Osteoblast (primary cell): Measurements from ENCODE around the gene EFNB3. TPM values are rescaled to one million over a fixed set of nuclear protein-coding genes. Genes with fewer than 3 reads are reported as not detected.
A peak's percentile ranks its signal among the peaks of the same experiment; 100 is the strongest.

Source experiments
- DNase-seq: peaks from one replicate; pipeline ENCODE4 v3.0.0; 2011; ENCODE audit warnings: low spot score, mixed read lengths; ENCODE audit not compliant: insufficient read length; ENCODE audit errors: missing footprints
- H2AFZ ChIP-seq: 2 replicates; pipeline ENCODE4 v1.6.0; 2011; ENCODE audit warnings: mild to moderate bottlenecking, low read length
- H3K27ac ChIP-seq: 2 replicates; pipeline ENCODE4 v1.5.1; 2011; ENCODE audit warnings: mild to moderate bottlenecking, low read depth, low read length, moderate library complexity
- H3K27me3 ChIP-seq: 2 replicates; pipeline ENCODE4 v1.6.0; 2012; ENCODE audit warnings: mild to moderate bottlenecking, control low read depth, inconsistent platforms, low read length, moderate library complexity; ENCODE audit not compliant: insufficient read depth
- H3K36me3 ChIP-seq: 2 replicates; pipeline ENCODE4 v1.5.1; 2011; ENCODE audit warnings: mild to moderate bottlenecking, low read length, control low read depth, moderate library complexity; ENCODE audit not compliant: insufficient read depth
- H3K4me1 ChIP-seq: 2 replicates; pipeline ENCODE4 v1.5.1; 2011; ENCODE audit warnings: mild to moderate bottlenecking, low read length, control low read depth, moderate library complexity; ENCODE audit not compliant: insufficient read depth
- H3K4me2 ChIP-seq: 2 replicates; pipeline ENCODE4 v1.6.0; 2011; ENCODE audit warnings: mild to moderate bottlenecking, low read length; ENCODE audit not compliant: insufficient read depth
- H3K4me3 ChIP-seq: fragments of 200-600 bp; sonication (generic); 3 replicates; pipeline ENCODE4 v1.5.1; 2012; ENCODE audit warnings: mild to moderate bottlenecking, low read length, inconsistent platforms; ENCODE audit not compliant: insufficient read depth
- H3K79me2 ChIP-seq: 2 replicates; pipeline ENCODE4 v1.6.0; 2012; ENCODE audit warnings: mild to moderate bottlenecking, low read length, control low read depth, inconsistent platforms; ENCODE audit not compliant: insufficient read depth
- H3K9me3 ChIP-seq: 2 replicates; pipeline ENCODE4 v1.5.1; 2011; ENCODE audit warnings: low read depth, low read length, control low read depth
- H4K20me1 ChIP-seq: 2 replicates; pipeline ENCODE4 v1.6.0; 2012; ENCODE audit warnings: mild to moderate bottlenecking, low read length, control low read depth; ENCODE audit not compliant: insufficient read depth
- total RNA-seq: library from RNA; depleted of rRNA; stranded (reverse); fragments of >200 nt; gene quantifications from 2 replicates; pipeline ENCODE4 v1.2.3, GENCODE V29; 2012
- TF ChIP-seq, protein P1 (sequence below): IDR thresholded peaks from 2 replicates; pipeline ENCODE4 v1.5.1; 2011; ENCODE audit warnings: mild to moderate bottlenecking, low read depth, low read length, moderate library complexity; ENCODE audit errors: extremely low read depth

EFNB3 gene
- total RNA-seq, 1 donor, result 1.8 TPM

GRCh38 chr17:7727886-7728285 lies 22.9 kb downstream of the EFNB3 start:
- H3K79me2 ChIP-seq, result no peaks in the 10 kb centered on the region
- H3K36me3 ChIP-seq, result no peaks in the 10 kb centered on the region
- DNase-seq, result no peak
- H3K4me3 ChIP-seq, result no peak overlapping the region
- H3K9me3 ChIP-seq, result no peaks in the 10 kb centered on the region
- H4K20me1 ChIP-seq, result no peaks in the 10 kb centered on the region
- TF ChIP-seq, protein P1, sequence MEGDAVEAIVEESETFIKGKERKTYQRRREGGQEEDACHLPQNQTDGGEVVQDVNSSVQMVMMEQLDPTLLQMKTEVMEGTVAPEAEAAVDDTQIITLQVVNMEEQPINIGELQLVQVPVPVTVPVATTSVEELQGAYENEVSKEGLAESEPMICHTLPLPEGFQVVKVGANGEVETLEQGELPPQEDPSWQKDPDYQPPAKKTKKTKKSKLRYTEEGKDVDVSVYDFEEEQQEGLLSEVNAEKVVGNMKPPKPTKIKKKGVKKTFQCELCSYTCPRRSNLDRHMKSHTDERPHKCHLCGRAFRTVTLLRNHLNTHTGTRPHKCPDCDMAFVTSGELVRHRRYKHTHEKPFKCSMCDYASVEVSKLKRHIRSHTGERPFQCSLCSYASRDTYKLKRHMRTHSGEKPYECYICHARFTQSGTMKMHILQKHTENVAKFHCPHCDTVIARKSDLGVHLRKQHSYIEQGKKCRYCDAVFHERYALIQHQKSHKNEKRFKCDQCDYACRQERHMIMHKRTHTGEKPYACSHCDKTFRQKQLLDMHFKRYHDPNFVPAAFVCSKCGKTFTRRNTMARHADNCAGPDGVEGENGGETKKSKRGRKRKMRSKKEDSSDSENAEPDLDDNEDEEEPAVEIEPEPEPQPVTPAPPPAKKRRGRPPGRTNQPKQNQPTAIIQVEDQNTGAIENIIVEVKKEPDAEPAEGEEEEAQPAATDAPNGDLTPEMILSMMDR, result no peak
- no peaks in the 10 kb centered on the region for H3K4me1 ChIP-seq
- H3K27me3 ChIP-seq, result peaks cover 14% of the 10 kb centered on the region
- H2AFZ ChIP-seq, result no peak overlapping the region
- H3K4me2 ChIP-seq, result no peak overlapping the region
- no peak overlapping the region for H3K27ac ChIP-seq

- Histone ChIP-seq H3K27me3 (peaks cover 16% of the 10 kb centered on the region), H3K4me3 (no peak overlapping the region), H3K9me3 (no peaks in the 10 kb centered on the region), H3K4me1 (no peaks in the 10 kb centered on the region), H3K4me2 (no peak overlapping the region), H2AFZ (no peak overlapping the region), H3K27ac (no peak overlapping the region), H4K20me1 (no peaks in the 10 kb centered on the region), H3K79me2 (no peaks in the 10 kb centered on the region), H3K36me3 (no peaks in the 10 kb centered on the region)
- TF ChIP-seq, protein P1, result no peak
- DNase-seq, result peak; percentile 72
Measured at GRCh38 chr17:7729816-7730215, 24.8 kb downstream of the EFNB3 start.

- H3K4me2 ChIP-seq, result no peak overlapping the region
- peaks cover 32% of the 10 kb centered on the region for H3K27me3 ChIP-seq
- no peak overlapping the region for H3K27ac ChIP-seq
- peak; percentile 5 for DNase-seq
- no peak overlapping the region for H3K4me3 ChIP-seq
- H3K36me3 ChIP-seq, result no peaks in the 10 kb centered on the region
- no peaks in the 10 kb centered on the region for H3K79me2 ChIP-seq
- H3K4me1 ChIP-seq, result no peaks in the 10 kb centered on the region
- no peak overlapping the region for H2AFZ ChIP-seq
- TF ChIP-seq, protein P1, result no peak
- no peaks in the 10 kb centered on the region for H3K9me3 ChIP-seq
- H4K20me1 ChIP-seq, result no peaks in the 10 kb centered on the region
Measured at GRCh38 chr17:7732981-7733539, 28.1 kb downstream of the EFNB3 start.

- TF ChIP-seq, protein P1, result no peak
- DNase-seq, result no peak
- no peaks in the 10 kb centered on the region for H3K36me3 ChIP-seq
- H3K27ac ChIP-seq, result no peak overlapping the region
- H4K20me1 ChIP-seq, result no peaks in the 10 kb centered on the region
- no peaks in the 10 kb centered on the region for H3K9me3 ChIP-seq
- peaks cover 51% of the 10 kb centered on the region for H3K27me3 ChIP-seq
- H3K4me3 ChIP-seq, result no peak overlapping the region
- H3K4me1 ChIP-seq, result no peaks in the 10 kb centered on the region
- no peak overlapping the region for H2AFZ ChIP-seq
- H3K79me2 ChIP-seq, result no peaks in the 10 kb centered on the region
- no peak overlapping the region for H3K4me2 ChIP-seq
Measured at GRCh38 chr17:7737601-7738000, 32.6 kb downstream of the EFNB3 start.
